GM20431 (cell line): ENCODE data around the gene FKBP3.
"Not testable (repeated sequence)": the region's sequence is repeated elsewhere in the genome, so short reads cannot be mapped to it uniquely, and the experiment has no call there.

ENCODE experiments used
- in situ Hi-C: fragments of 300-500 bp; cut with MseI, MboI; formaldehyde crosslinking; loops from one replicate; pipeline ENCODE4 v1.15.0; 2020; ENCODE audit warnings: low sequenced_read_pairs; ENCODE audit not compliant: unreplicated experiment

FKBP3 gene

DNA sequence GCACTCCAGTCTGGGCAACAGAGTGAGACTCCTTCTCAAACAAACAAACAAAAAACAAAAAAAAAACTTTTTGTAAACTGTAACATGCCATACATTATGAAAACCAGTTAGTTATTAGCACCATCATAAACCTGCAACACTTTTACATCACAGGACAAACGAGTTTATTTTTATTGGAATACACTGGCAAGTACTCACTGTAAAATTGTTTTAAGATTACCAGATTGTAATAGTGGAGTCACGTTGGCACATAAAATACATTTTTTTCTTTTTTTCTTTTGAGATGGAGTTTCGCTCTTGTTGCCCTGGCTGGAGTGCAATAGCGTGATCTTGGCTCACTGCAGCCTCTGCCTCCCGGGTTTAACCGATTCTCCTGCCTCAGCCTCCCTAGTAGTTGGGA lies 15.7 kb downstream of the FKBP3 start:
- in situ Hi-C loops: no loop called here

DNA sequence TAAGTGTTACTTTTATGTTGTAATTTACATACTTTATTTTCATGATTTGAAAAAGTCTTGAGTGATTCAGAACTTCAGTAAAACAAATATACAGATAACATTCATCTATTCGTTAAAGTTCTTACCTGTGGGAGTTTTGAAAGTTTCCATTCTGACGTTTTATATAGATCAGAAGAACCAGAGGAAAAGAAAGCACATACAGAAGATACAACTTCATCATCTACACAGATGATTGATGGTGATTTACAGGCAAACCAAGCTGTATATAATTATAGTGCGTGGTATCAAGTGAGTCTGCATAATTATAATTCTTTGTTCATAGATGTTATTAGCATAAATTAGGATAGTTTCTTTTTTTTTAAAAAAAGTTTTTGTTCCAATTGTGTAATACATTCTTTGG lies 20.0 kb downstream of the FKBP3 start:
- in situ Hi-C loops: no loop called here

DNA sequence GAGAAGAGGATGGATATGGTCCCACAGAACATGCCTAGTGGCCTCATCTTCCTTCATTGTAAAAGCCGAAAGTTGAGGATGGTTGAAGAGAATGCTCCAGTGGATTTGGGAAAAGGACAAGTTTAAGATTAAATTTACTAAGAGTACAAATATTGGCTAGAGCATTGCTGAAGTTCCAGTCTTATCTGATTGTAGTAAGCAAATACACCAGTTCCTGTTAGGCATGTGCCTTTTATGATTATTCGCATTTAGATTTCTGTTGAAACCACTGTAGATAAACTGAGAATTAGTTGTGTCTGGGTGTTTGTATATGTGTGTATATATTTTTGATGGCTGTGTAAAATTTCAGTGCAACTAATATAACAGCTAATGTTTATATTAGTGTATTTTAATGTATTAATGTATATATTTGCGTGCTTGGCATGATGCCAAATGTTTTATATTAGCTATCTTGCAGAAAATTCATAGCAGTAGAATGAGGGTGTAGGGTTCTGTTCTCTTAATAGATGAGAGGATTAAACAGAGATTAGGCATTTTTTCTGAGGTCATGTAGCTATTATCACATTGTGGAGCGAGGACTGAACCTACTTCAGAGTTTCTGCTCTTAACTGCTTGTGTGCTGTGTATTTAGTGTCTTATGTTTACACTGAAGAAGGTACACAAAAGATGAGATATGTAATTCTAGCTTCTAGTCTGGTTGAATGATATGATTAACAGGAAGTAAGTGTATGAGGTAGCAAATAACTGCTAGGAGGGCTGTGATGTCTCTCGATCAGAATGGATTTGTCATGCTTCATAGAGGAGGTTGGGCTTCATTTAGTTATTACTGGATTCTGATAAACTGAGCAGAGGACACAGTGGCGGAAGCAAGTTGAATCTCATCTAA lies 21.1 kb downstream of the FKBP3 start:
- in situ Hi-C loops: no loop called here

DNA sequence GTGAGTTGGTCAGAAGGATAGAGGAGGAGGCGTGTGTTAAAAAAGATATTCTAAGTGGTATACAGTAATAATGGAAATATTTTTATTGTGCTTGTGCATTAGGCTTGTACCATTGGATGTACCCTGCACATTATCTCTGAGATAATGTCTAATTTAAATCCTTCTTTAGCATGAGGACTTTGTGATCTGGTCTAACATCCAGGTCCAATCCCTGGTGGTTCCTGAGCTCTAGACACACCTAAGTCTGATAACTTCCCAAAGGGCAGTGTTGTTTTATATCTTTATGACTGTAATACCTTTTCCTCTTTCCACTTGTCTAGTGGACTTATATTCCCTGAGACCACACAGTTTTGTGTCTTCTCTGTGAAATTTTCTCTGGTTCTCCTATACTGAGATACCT lies 29.7 kb downstream of the FKBP3 start:
- in situ Hi-C loops: no loop called here

DNA sequence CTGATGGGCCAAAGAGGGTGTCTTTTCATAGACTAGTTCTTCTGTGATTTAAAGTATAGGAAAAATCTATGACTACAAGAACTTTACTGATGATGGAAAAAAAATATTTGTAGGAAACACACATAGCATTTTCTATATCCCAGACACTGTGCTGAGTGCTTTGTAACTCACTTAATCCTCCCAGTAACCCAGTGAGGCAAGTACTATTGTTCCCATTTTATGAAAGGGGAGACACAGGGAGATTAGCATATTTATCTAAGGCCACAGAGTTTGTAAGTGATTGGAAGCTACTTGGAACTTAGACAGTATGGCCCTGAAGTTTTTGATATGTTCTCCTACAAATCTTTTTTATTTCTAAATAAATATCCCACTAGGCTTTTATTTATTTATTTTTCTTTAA lies 30.5 kb downstream of the FKBP3 start:
- in situ Hi-C loops: no loop called here

DNA sequence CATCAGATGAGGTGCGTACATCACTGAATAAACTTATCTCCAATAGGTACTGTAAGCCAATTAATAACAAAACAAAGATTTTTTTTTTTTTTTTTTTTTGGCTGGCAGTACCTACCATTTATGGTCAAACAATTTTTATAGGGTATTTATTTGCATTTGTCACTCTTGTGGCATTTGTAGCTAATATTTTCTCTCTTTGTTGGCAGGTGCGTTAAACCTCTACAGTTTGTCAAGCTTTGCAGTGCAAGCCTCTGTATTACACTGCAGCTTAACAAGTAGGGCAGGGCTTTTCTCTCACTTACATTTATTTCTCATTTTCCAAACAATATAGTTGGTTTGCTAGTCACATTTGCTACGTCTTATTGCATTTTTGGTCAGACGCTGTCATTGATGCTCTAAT lies 38.1 kb downstream of the FKBP3 start:
- in situ Hi-C loops: no loop called here

DNA sequence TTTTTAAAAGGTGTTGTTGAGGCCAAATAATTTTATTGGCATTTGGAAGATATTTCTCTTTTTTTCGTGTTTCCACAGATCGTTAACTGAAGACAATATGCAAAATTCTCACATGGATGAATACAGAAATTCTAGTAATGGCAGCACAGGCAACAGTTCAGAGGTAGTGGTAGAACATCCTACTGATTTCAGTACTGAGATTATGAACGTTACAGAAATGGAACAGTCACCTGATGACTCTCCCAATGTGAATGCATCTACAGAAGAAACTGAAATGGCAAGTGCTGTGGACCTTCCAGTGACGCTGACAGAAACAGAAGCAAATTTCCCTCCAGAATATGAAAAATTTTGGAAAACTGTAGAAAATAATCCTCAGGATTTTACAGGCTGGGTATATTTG lies 39.1 kb downstream of the FKBP3 start:
- in situ Hi-C loops: no loop called here

DNA sequence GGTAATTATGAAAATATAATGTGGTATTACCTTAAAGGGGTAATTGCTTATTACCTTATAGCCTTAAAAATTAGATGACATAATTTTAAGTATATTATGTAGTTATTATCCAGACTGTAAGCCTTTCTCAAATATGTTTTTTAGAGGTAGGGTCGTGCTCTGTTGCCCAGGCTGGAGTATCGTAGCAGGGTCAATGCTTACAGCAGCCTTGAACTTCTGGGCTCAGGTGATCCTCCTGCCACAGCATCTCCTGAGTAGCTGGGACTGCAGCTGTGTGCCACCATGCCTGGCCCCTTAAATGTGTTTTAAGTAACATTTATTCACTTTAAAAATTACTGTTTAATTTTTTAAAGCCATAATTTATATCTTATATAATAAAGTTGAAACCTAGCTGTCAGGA lies 40.0 kb downstream of the FKBP3 start:
- in situ Hi-C loops: no loop called here

DNA sequence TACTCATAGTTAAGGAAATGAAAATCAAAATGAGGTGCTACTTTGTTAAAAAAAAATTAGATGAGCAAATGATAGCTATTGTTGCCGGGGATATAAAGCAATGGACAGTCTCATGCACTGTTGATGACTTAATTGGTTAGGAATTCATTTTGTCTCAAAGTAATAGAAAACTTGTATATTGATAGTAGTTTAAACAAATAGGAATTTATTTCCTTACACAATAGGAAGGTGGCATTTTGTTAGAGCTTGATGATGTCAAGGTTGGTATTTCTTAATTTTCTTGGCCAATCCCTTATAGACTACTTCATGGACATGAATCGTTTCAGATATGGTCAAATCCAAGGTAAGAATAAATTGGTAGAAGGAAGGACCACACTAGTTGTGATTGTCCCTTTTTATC lies 42.6 kb downstream of the FKBP3 start:
- in situ Hi-C loops: no loop called here

DNA sequence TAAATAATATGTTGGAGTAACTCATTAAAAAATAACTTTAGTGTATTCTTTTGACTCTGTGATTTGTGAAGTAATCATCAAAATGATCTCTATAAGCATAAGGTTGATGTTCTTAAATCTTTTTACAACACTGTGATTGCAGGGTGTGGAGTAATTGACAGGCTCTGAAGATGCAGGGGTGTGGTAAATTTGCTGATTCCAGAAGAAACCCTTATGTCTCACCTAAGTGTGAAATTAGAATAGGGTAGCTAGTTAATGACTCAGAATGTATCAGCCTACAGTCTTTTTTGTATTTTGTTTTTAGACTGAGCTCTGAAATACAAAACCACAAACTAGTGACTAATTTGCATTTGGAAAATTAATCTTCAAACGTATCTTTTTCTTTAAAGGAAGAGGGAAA lies 44.5 kb downstream of the FKBP3 start:
- in situ Hi-C loops: no loop called here

DNA sequence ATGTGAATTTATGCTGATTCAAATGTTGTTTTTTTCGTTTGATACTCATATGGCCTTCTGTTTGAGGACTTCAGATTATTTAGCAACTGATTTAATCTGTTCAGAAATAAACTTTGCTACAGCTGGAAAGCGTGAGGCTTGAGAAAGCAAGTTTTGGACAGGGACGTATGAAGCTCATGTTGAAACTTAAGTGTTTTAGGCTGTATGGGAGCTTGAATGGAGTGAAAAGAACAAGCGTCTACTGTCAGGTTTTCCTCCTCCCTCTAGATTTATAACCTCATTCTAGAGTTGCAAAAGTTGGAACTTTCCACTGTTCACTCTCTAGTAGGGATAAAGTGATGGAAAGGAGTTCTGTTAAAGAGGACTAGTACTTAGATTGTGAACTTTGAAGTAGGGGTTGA lies 49.3 kb downstream of the FKBP3 start:
- in situ Hi-C loops: no loop called here

DNA sequence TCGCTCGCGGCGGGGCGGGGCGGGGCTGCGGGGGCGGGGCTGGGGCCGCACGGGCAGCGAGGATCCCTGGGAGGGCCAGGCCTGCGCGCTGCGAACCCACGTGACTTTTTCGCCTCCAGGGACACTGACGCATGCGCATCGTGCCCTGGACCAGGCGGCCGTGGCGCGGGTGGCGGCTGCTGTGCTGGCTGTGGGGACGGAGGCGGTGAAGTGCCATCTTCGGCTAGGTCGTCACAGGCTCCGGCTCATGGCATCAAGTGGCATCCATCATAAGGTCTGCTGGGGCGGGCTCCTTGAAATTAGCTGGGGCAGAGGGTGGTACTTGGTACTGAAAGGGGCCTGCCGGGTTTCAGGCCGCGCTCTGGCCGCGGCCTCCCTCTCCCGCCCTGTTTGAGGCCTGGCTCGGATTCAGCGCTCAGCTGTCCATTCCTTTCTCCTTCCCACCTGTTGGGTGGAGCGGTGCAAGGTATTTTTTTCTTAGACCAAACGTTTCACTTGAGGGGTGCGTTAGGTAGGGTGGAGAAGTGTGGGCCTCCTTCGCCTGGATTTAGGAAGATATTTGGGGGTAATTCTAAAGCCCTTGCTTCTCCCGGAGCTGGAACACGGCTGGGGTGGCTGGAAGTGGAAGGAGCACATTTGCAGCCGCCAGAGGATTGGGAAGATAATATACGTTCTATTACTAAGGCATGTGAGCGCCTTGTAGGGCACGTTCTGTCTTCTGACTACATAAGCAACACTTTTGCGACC lies 50.1 kb downstream of the FKBP3 start, which contains the start of gene PRPF39:
PRPF39 (plus strand) TSS at position 141 of the 747 bp plus-strand sequence. CDS start 11,124 bp downstream, outside the sequence.
- in situ Hi-C loops: no loop called here

DNA sequence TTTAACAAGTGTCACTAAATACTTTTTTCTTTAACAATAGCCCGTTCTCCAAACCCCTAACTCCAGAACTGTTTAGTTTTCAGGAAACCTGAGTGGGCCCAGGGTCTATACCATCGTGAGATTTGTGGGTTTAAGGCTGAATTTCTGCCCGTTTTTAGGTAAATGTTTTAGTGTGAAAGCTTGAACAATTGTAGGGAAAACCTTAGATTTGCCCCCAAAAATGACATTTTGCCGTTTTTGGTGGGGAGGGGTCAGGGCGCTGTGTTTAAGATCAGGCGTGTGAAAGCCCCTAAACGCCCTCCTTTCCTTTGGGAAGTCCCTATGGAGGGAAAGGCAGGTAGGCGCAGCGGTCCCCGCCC lies 50.7 kb downstream of the FKBP3 start:
- in situ Hi-C loops: no loop called here

DNA sequence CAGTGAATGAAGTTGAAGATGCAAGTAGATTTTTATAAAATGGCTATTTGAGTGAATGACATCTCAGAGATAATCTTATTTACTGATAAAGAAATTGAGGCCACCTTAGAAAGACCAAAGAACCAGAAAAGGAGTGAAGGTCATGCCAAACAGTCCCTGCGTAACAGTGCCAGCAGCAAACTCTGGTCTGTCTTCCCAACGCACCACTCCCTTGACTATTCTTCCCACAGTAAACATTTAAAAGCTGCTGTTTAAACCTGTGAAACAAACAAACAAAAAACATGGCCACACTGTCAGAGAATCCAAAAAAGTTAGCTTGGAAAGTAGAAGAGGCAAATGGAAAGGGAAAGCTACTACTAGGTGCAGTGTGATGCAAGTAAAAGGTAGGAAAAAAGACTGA lies 51.9 kb downstream of the FKBP3 start:
- in situ Hi-C loops: no loop called here

DNA sequence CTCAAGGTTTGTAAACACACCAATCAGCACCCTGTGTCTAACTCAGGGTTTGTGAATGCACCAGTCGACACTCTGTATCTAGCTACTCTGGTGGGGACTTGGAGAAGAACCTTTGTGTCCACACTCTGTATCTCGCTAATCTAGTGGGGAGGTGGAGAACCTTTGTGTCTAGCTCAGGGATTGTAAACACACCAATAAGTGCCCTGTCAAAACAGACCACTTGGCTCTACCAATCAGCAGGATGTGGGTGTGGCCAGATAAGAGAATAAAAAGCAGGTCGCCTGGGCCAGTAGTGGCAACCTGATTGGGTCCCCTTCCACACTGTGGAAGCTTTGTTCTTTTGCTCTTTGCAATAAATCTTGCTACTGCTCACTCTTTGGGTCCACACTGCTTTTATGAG lies 53.2 kb downstream of the FKBP3 start:
- in situ Hi-C loops: not testable (repeated sequence)

DNA sequence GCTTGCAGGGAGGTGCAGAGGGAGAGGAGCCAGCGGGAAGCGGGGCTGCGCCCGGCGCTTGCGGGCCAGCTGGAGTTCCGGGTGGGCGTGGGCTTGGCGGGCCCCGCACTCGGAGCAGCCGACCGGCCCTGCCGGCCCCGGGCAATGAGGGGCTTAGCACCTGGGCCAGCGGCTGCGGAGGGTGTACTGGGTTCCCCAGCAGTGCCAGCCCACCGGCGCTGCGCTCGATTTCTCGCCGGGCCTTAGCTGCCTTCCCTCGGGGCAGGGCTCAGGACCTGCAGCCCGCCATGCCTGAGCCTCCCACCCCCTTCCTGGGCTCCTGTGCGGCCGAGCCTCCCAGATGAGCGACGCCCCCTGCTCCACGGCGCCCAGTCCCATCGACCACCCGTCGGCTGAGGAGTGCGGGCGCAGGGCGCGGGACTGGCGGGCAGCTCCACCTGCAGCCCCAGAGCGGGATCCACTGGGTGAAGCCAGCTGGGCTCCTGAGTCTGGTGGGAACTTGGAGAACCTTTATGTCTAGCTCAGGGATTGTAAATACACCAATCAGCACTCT lies 53.8 kb downstream of the FKBP3 start:
- in situ Hi-C loops: not testable (repeated sequence)

DNA sequence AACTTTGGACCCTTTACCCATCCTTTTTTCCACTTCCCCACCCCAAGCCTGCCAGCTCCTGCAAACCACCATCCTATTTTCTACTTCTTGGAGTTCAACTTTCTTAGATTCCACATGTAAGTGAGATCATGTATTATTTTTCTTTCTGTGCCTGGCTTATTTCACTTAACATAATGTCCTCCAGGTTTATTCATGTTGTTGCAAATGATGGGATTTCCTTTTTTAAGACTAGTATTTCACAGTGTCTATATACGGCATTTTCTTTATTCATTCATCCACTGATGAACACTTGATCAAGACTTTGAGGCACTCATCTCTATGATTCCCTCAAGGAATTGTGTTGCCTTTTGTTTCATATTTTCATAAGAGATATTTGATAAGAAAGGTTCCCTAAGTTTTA lies 56.0 kb downstream of the FKBP3 start:
- in situ Hi-C loops: no loop called here

DNA sequence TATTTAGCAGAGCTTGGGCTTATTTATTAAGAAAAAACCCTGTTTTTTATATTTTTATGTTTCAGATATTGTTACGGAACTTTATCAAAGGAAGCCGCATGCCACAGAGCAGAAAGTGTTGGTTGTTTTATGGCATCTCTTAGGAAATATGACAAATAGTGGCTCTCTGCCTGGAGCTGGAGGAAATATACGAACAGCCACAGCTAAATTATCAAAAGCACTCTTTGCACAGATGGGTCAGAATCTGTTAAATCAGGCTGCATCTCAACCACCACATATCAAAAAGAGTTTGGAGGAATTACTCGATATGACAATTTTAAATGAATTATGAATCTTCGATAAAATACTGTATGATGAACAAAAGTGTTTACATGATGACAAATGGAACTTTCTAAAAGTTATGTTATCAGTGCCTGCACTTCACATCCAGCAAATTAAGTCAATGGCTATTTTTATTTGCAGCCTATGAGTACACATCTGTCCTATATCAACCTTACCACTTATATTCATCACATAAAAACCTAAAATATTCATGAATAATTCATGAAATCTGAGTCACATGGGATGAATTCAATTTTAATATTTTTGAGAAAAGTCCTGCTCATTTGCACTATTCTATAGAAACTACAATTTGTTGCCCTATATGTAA lies 60.9 kb downstream of the FKBP3 start:
- in situ Hi-C loops: no loop called here

DNA sequence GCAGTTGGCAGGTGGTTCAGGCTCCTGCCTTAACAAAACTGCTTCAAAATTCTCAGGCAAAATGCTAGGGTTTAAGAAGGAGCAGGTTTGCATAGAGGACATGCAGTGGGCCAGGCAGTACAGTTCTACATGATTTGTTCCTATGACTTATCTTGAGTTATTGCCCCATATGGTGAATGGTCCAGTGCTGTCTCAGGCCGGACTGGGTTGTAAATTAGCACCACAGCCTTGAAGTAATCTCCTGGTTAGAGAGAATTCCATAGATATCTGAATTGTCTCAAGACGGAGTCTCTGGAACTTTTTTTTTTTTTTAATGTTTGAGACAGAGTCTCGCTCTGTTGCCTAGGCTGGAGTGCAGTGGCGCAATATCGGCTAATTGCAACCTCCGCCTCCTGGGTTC lies 62.2 kb downstream of the FKBP3 start:
- in situ Hi-C loops: no loop called here

DNA sequence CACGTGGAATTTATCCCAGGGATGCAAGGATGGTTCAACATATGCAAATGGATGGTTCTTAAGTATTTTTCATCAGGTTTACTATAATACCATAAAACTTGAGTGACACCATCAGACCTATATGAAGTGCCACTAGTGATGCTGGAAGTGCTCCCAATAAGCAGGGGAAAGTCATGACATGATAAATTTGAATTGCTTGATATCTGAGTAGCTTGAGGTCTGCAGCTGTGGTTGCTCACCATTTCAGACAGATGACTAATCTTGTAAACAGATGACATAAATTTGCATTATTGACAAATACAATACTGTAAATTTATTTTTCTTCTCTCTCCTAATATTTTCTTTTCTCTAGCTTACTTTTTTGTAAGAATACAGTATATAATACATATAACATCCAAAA lies 64.1 kb downstream of the FKBP3 start:
- in situ Hi-C loops: no loop called here

DNA sequence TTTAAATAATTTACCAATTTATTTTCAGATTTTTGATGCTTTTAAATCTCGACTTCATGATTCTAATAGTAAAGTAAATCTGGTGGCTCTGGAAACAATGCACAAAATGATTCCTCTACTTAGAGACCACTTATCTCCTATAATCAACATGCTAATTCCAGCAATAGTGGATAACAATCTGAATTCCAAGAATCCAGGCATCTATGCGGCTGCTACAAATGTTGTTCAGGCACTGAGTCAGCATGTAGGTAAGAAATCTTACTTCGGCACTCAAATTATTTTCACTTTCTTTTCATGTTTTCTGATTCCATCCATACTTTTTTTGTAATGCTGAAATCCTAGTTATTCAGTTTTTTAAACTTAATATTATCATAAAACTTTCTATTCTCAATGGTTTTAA lies 65.9 kb downstream of the FKBP3 start:
- in situ Hi-C loops: no loop called here
